Cardiac muscle cell (in vitro differentiated cells and primary cell): ENCODE data around the gene TMEM192. TPM values are rescaled to one million over a fixed set of nuclear protein-coding genes. Genes with fewer than 3 reads are reported as not detected.
"Not testable (repeated sequence)": the region's sequence is repeated elsewhere in the genome, so short reads cannot be mapped to it uniquely, and the experiment has no call there.

Experiments
- DNase-seq, 2 donors: peaks; one replicate each; pipeline versions ENCODE4 v3.0.0 to v3.0.0-alpha.2; 2010 to 2017; ENCODE audit warnings: low read depth in 1 of 2, low spot score in 1 of 2
- H3K27ac ChIP-seq: fragments of 200-600 bp; sonication (generic); 2 replicates; pipeline ENCODE4 v1.5.1; 2016
- H3K27me3 ChIP-seq: fragments of 200-600 bp; sonication (generic); 2 replicates; pipeline ENCODE4 v1.6.0; 2016; ENCODE audit warnings: control low read depth
- H3K36me3 ChIP-seq: fragments of 200-600 bp; sonication (generic); 2 replicates; pipeline ENCODE4 v1.5.1; 2016; ENCODE audit warnings: control low read depth
- H3K4me1 ChIP-seq: fragments of 200-600 bp; sonication (generic); 2 replicates; pipeline ENCODE4 v1.8.1; 2017; ENCODE audit warnings: low read depth, mild to moderate bottlenecking, mixed run types
- H3K4me3 ChIP-seq: fragments of 200-600 bp; sonication (generic); 2 replicates; pipeline ENCODE4 v1.5.1; 2016; ENCODE audit warnings: mild to moderate bottlenecking
- H3K9me3 ChIP-seq: fragments of 200-600 bp; sonication (generic); 2 replicates; pipeline ENCODE4 v1.5.1; 2017; ENCODE audit warnings: low read depth, mild to moderate bottlenecking, control low read depth
- CTCF ChIP-seq: IDR thresholded peaks from 2 replicates; pipeline ENCODE4 v1.5.1; 2012; ENCODE audit warnings: low read depth, mild to moderate bottlenecking, low read length
- polyA plus RNA-seq: library from polyadenylated mRNA; unstranded; fragments of >200 nt; fragmentation: Nextera tagmentation; extraction: Ambion mirVana; gene quantifications from 2 replicates; pipeline ENCODE4 v1.2.1, GENCODE V29; 2016
- total RNA-seq: library from RNA; depleted of rRNA; stranded (reverse); fragments of >200 nt; gene quantifications from 2 replicates; pipeline ENCODE4 v1.2.3, GENCODE V29; 2016

The TMEM192 gene
- total and polyA plus RNA-seq, 2 experiments from 2014 or later: 7.7 to 14.0 TPM

- H3K27ac ChIP-seq: no peak overlapping the region
- peaks cover 12% of the 10 kb centered on the region for H3K4me1 ChIP-seq
- no peak overlapping the region for H3K4me3 ChIP-seq
- peak; percentile 70 to 71 for DNase-seq
- peak; percentile 89 for TF ChIP-seq CTCF
- no peaks in the 10 kb centered on the region for H3K27me3 ChIP-seq
- H3K36me3 ChIP-seq: no peaks in the 10 kb centered on the region
- no peaks in the 10 kb centered on the region for H3K9me3 ChIP-seq
Measured at GRCh38 chr4:165131247-165131832, 18.7 kb upstream of the TMEM192 start.

- H3K4me1 ChIP-seq: peaks cover 12% of the 10 kb centered on the region
- H3K27me3 ChIP-seq: no peaks in the 10 kb centered on the region
- H3K9me3 ChIP-seq: no peaks in the 10 kb centered on the region
- no peaks in the 10 kb centered on the region for H3K36me3 ChIP-seq
- no peak for DNase-seq
- TF ChIP-seq CTCF: no peak
- H3K4me3 ChIP-seq: no peak overlapping the region
- H3K27ac ChIP-seq: no peak overlapping the region
Measured at GRCh38 chr4:165129924-165130323, 17.3 kb upstream of the TMEM192 start.

- H3K9me3 ChIP-seq, H3K27me3 ChIP-seq, H3K4me3 ChIP-seq, H3K36me3 ChIP-seq, H3K4me1 ChIP-seq, DNase-seq, H3K27ac ChIP-seq: not testable (repeated sequence)
Measured at GRCh38 chr4:165125869-165126499, 13.3 kb upstream of the TMEM192 start.

- no peak for TF ChIP-seq CTCF
- Histone ChIP-seq H3K4me1 (no peaks in the 10 kb centered on the region), H3K9me3 (no peaks in the 10 kb centered on the region), H3K27ac (no peak overlapping the region), H3K36me3 (no peaks in the 10 kb centered on the region), H3K4me3 (no peak overlapping the region), H3K27me3 (no peaks in the 10 kb centered on the region)
- DNase-seq: no peak
Measured at GRCh38 chr4:165124488-165124887, 11.8 kb upstream of the TMEM192 start.

- TF ChIP-seq CTCF: no peak
- DNase-seq: no peak
- no peaks in the 10 kb centered on the region for H3K9me3 ChIP-seq
- H3K27me3 ChIP-seq: no peaks in the 10 kb centered on the region
- H3K4me3 ChIP-seq: no peak overlapping the region
- no peaks in the 10 kb centered on the region for H3K36me3 ChIP-seq
- H3K4me1 ChIP-seq: no peaks in the 10 kb centered on the region
- no peak overlapping the region for H3K27ac ChIP-seq
Measured at GRCh38 chr4:165118256-165118909, 5.7 kb upstream of the TMEM192 start.

GRCh38 chr4:165115301-165115700 is 2.6 kb upstream of the TMEM192 start:
- TF ChIP-seq CTCF: no peak
- no peak overlapping the region for H3K4me3 ChIP-seq

More at GRCh38 chr4:165115301-165115700, 2.6 kb upstream of the TMEM192 start:
- DNase-seq: no peak
- Histone ChIP-seq H3K27ac (no peak overlapping the region), H3K36me3 (no peaks in the 10 kb centered on the region), H3K9me3 (no peaks in the 10 kb centered on the region), H3K27me3 (no peaks in the 10 kb centered on the region), H3K4me1 (peaks cover 3% of the 10 kb centered on the region)
